ENCODE measurements around the gene IQSEC1. TPM values are rescaled to one million over a fixed set of nuclear protein-coding genes. Genes with fewer than 3 reads are reported as not detected.

Gene IQSEC1
- total RNA-seq, 1 experiment from 2014 or later: 28.1 TPM

DNA sequence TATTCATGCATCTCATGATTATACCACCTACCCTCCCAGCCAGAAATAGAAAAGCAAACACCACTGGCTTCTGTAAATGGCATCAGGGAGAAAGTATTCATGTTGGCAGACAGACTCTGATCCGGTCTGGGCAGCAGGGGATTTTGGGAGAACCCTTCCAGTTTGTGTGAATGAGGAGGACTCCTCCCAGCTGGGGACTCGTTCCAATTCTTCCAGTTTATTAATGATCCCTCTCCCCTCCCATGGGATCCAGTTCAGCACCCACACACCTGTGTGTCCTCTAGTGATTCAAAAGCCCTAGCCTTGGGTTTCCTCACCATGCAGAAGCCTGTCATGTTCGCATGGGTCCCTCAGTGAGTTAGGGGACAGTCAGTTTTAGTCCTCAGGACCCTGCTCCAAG is 110.9 kb downstream of the IQSEC1 start:
- no peak for DNase-seq (ENCODE audit: low read depth, low spot score)
- H2AFZ ChIP-seq (ENCODE audit: low read depth, low read length, poor library complexity, severe bottlenecking): no peak overlapping the region
- no peaks in the 10 kb centered on the region for H3K36me3 ChIP-seq (ENCODE audit: control insufficient read depth in 1 of 2, insufficient read depth in 2 of 2, low read length in 2 of 2)
- ChIA-PET POLR2A (no interaction called here), CTCF (no interaction called here), RAD21 (ENCODE audit: low non-redundant PET in 1 of 2, low total read pairs in 2 of 2, uncharacterized antibody in 2 of 2, unreplicated experiment in 2 of 2) (no interaction called here)
- H3K79me2 ChIP-seq (ENCODE audit: insufficient read depth, low read length): peaks cover 63% of the 10 kb centered on the region
- TF ChIP-seq MAX (IDR thresholded peaks at IDR 0.05) (no peak), POLR2A (IDR thresholded peaks at IDR 0.05; ENCODE audit: borderline replicate concordance, extremely low read depth, insufficient read depth, insufficient read length) (no peak), TCF7L2 (IDR thresholded peaks at IDR 0.05; ENCODE audit: borderline replicate concordance, extremely low read depth, insufficient read depth, insufficient read length) (no peak), EGR1 (IDR thresholded peaks at IDR 0.05; ENCODE audit: low read depth) (no peak), SIN3A (IDR thresholded peaks at IDR 0.05; ENCODE audit: low read depth) (no peak), CBX3 (IDR thresholded peaks at IDR 0.05; ENCODE audit: low read depth) (no peak), EZH2 (IDR thresholded peaks at IDR 0.05) (no peak), ZNF274 (IDR thresholded peaks at IDR 0.05; ENCODE audit: low read depth, low read length) (no peak), ZFX (IDR thresholded peaks at IDR 0.05) (no peak), CEBPB (IDR thresholded peaks at IDR 0.05; ENCODE audit: low read depth) (no peak), ZBTB33 (IDR thresholded peaks at IDR 0.05; ENCODE audit: extremely low read depth, insufficient replicate concordance, low read length) (no peak), POLR2AphosphoS5 (IDR thresholded peaks at IDR 0.05; ENCODE audit: low read depth, low read length) (no peak), SRF (IDR thresholded peaks at IDR 0.05; ENCODE audit: low read depth) (no peak), JUND (IDR thresholded peaks at IDR 0.05) (no peak)
- TF ChIP-seq, protein P1, sequence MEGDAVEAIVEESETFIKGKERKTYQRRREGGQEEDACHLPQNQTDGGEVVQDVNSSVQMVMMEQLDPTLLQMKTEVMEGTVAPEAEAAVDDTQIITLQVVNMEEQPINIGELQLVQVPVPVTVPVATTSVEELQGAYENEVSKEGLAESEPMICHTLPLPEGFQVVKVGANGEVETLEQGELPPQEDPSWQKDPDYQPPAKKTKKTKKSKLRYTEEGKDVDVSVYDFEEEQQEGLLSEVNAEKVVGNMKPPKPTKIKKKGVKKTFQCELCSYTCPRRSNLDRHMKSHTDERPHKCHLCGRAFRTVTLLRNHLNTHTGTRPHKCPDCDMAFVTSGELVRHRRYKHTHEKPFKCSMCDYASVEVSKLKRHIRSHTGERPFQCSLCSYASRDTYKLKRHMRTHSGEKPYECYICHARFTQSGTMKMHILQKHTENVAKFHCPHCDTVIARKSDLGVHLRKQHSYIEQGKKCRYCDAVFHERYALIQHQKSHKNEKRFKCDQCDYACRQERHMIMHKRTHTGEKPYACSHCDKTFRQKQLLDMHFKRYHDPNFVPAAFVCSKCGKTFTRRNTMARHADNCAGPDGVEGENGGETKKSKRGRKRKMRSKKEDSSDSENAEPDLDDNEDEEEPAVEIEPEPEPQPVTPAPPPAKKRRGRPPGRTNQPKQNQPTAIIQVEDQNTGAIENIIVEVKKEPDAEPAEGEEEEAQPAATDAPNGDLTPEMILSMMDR (IDR thresholded peaks at IDR 0.05 in 2 of 3, conservative IDR thresholded peaks at IDR 0.05 in 1 of 3; ENCODE audit: borderline replicate concordance in 1 of 3, insufficient read depth in 1 of 3, low read depth in 2 of 3, low read length in 2 of 3): no peak
- no peak overlapping the region for H3K4me2 ChIP-seq (ENCODE audit: low read length)
- H3K4me1 ChIP-seq (ENCODE audit: control insufficient read depth in 1 of 2, insufficient read depth in 2 of 2, low read length in 2 of 2): peaks cover 3 to 7% of the 10 kb centered on the region in 2 experiments; a peak in 3 of 4 replicates
- no peaks in the 10 kb centered on the region for H3K9me3 ChIP-seq (ENCODE audit: control insufficient read depth in 1 of 2, insufficient read depth in 1 of 2, low read depth in 1 of 2, low read length in 2 of 2)
- H3K9ac ChIP-seq (ENCODE audit: low read length): no peak overlapping the region
- BruUV-seq (replicated peaks): no TSS peak
- intact Hi-C loops (cut with micrococcal nuclease): no loop called here
- no peaks in the 10 kb centered on the region for H3K9me2 ChIP-seq (ENCODE audit: insufficient read depth)
- no peak overlapping the region for H3K4me3 ChIP-seq (replicated peaks in 1 of 2; ENCODE audit: low read depth in 1 of 2, low read length in 2 of 2)
- no peak overlapping the region for H3K27ac ChIP-seq (ENCODE audit: low read depth, low read length)
- no peaks in the 10 kb centered on the region for H3K27me3 ChIP-seq (ENCODE audit: insufficient read depth, low read length)
- H4K20me1 ChIP-seq (ENCODE audit: insufficient read depth): no peaks in the 10 kb centered on the region
- no peak for ATAC-seq
